CMK (cell line): Measurements from ENCODE around the gene PARD6G.

ENCODE experiments used
- DNase-seq: peaks from one replicate; pipeline ENCODE4 v3.0.0-alpha.2; 2010; ENCODE audit warnings: low read depth

PARD6G gene

GRCh38 chr18:80170395-80171053, 76.8 kb downstream of the PARD6G start:
- DNase-seq: no peak

- no peak for DNase-seq
Observed at GRCh38 chr18:80169607-80170006, 77.7 kb downstream of the PARD6G start.

GRCh38 chr18:80168982-80169381, 78.3 kb downstream of the PARD6G start:
- DNase-seq: no peak

GRCh38 chr18:80168346-80168745, 79.0 kb downstream of the PARD6G start:
- no peak for DNase-seq

GRCh38 chr18:80167931-80168330, 79.4 kb downstream of the PARD6G start:
- DNase-seq: no peak

- DNase-seq: no peak
Observed at GRCh38 chr18:80167331-80167730, 80.0 kb downstream of the PARD6G start.

- DNase-seq: no peak
Observed at GRCh38 chr18:80166725-80167124, 80.6 kb downstream of the PARD6G start.

- DNase-seq: no peak
Observed at GRCh38 chr18:80166240-80166639, 81.1 kb downstream of the PARD6G start.

GRCh38 chr18:80164727-80165355, 82.5 kb downstream of the PARD6G start:
- DNase-seq: peak; percentile 18

- DNase-seq: no peak
Observed at GRCh38 chr18:80163183-80163582, 84.1 kb downstream of the PARD6G start.

GRCh38 chr18:80161781-80162417, 85.4 kb downstream of the PARD6G start:
- no peak for DNase-seq

GRCh38 chr18:80159713-80160636, 87.3 kb downstream of the PARD6G start:
- no peak for DNase-seq

- DNase-seq: no peak
Observed at GRCh38 chr18:80158365-80158764, 88.9 kb downstream of the PARD6G start.

GRCh38 chr18:80157708-80158343, 89.5 kb downstream of the PARD6G start:
- peak; percentile 49 for DNase-seq

GRCh38 chr18:80154293-80154692, 93.0 kb downstream of the PARD6G start:
- DNase-seq: no peak

- DNase-seq: no peak
Observed at GRCh38 chr18:80149667-80150066, 97.6 kb downstream of the PARD6G start.

- DNase-seq: no peak
Observed at GRCh38 chr18:80148326-80149199, 98.8 kb downstream of the PARD6G start.

- DNase-seq: peak; percentile 7
Observed at GRCh38 chr18:80147418-80148325, 99.6 kb downstream of the PARD6G start.

- no peak for DNase-seq
Observed at GRCh38 chr18:80147037-80147417, 100.3 kb downstream of the PARD6G start.
